Activated B cell treated with CpG ODN at 0.5 μM for 24 hours (primary cell): ENCODE results near the gene SLC25A24. TPM values are rescaled to one million over a fixed set of nuclear protein-coding genes. Genes with fewer than 3 reads are reported as not detected.

Experiments
- ATAC-seq: fragments of 200-7000 bp; cut with Tn5 transposase; one replicate; pipeline ENCODE4 v1.10.0; 2021; ENCODE audit warnings: low read depth, mild to moderate bottlenecking, moderate library complexity
- CTCF ChIA-PET: fragments of 350-600 bp; sonication (Branson Sonifier 250); formaldehyde crosslinking; loops from one replicate; lab custom pipeline; 2021; ENCODE audit warnings: antibody characterized with exemption; lab: Charles Lee
- POLR2A ChIA-PET: fragments of 350-600 bp; sonication (Branson Sonifier 250); formaldehyde crosslinking; loops from one replicate; lab custom pipeline; 2021; ENCODE audit warnings: antibody characterized with exemption; lab: Charles Lee
- DNase-seq: peaks from one replicate; pipeline ENCODE4 v3.0.0; 2022
- H3K27ac Mint-ChIP-seq: one replicate; pipeline ENCODE4 v1.8.0; 2020; ENCODE audit warnings: mixed read lengths
- H3K27me3 Mint-ChIP-seq: one replicate; pipeline ENCODE4 v1.8.0; 2021; ENCODE audit warnings: mixed read lengths
- H3K36me3 Mint-ChIP-seq: one replicate; pipeline ENCODE4 v1.8.0; 2021; ENCODE audit warnings: low read depth, mixed read lengths
- H3K4me1 Mint-ChIP-seq: one replicate; pipeline ENCODE4 v1.8.0; 2021; ENCODE audit warnings: mixed read lengths
- H3K4me3 Mint-ChIP-seq: one replicate; pipeline ENCODE4 v1.8.0; 2020; ENCODE audit warnings: mild to moderate bottlenecking, mixed read lengths
- H3K9me3 Mint-ChIP-seq: one replicate; pipeline ENCODE4 v1.8.0; 2020; ENCODE audit warnings: mixed read lengths
- CTCF ChIP-seq: fragments of 200-600 bp; IDR thresholded peaks from one replicate; pipeline ENCODE4 v1.8.0; 2022; ENCODE audit warnings: antibody characterized with exemption, mild to moderate bottlenecking
- intact Hi-C: fragments of 100-400 bp; cut with micrococcal nuclease; formaldehyde crosslinking; loops from one replicate; pipeline ENCODE4 v1.15.1; 2024
- total RNA-seq: library from RNA; stranded (reverse); gene quantifications from 2 replicates; pipeline ENCODE4 v1.2.3, GENCODE V29; 2022

SLC25A24 gene
- total RNA-seq, 1 donor from 2014 or later = 22.1 TPM

- Mint-ChIP-seq H3K4me3 (no peak overlapping the region), H3K4me1 (no peaks in the 10 kb centered on the region), H3K9me3 (peaks cover 8% of the 10 kb centered on the region), H3K27ac (no peak overlapping the region), H3K36me3 (peaks cover 27% of the 10 kb centered on the region), H3K27me3 (no peaks in the 10 kb centered on the region)
- CTCF ChIA-PET = interaction anchor here (9.0 kb wide), 1 partner anchor 348 kb away, joined by 488 read pairs; no protein-coding TSS in a partner anchor
- ATAC-seq = no peak
- DNase-seq = no peak
- no peak for TF ChIP-seq CTCF
- intact Hi-C loops = no loop called here
- POLR2A ChIA-PET = no interaction called here
Measured at GRCh38 chr1:108130794-108131193, 69.3 kb downstream of the SLC25A24 start.

- ATAC-seq (no peak), DNase-seq (no peak)
- ChIA-PET CTCF (interaction anchor here (0.9 to 9.0 kb wide), 2 partner anchors 166 to 347 kb away, joined by 3 to 488 read pairs; no protein-coding TSS in a partner anchor), POLR2A (no interaction called here)
- H3K4me1 Mint-ChIP-seq = peaks cover 4% of the 10 kb centered on the region
- H3K9me3 Mint-ChIP-seq = peaks cover 8% of the 10 kb centered on the region
- H3K36me3 Mint-ChIP-seq = peaks cover 23% of the 10 kb centered on the region
- H3K27ac Mint-ChIP-seq = no peak overlapping the region
- no peaks in the 10 kb centered on the region for H3K27me3 Mint-ChIP-seq
- intact Hi-C loops = no loop called here
- H3K4me3 Mint-ChIP-seq = no peak overlapping the region
- no peak for TF ChIP-seq CTCF
Measured at GRCh38 chr1:108129999-108130398, 70.1 kb downstream of the SLC25A24 start.

GRCh38 chr1:108125312-108126138, 74.6 kb downstream of the SLC25A24 start:
- CTCF ChIA-PET = interaction anchor here (0.5 to 9.0 kb wide), 27 partner anchors 10 to 586 kb away, joined by 3 to 488 read pairs (median 4); partner anchors contain the start of gene VAV3
- DNase-seq (peak; percentile 42), ATAC-seq (peak; percentile 91)
- Mint-ChIP-seq H3K36me3 (no peaks in the 10 kb centered on the region), H3K27ac (peak overlapping the region; percentile 2), H3K4me3 (no peak overlapping the region), H3K27me3 (no peaks in the 10 kb centered on the region), H3K4me1 (peaks cover 4% of the 10 kb centered on the region), H3K9me3 (no peaks in the 10 kb centered on the region)
- intact Hi-C loops = loop anchor here (1.0 kb wide), 4 partner anchors 160 to 343 kb away; partner anchors contain the start of gene VAV3
- POLR2A ChIA-PET = interaction anchor here (0.7 to 2.0 kb wide), 4 partner anchors 160 to 348 kb away, joined by 3 to 15 read pairs (median 4); partner anchors contain the start of gene VAV3
- TF ChIP-seq CTCF = peak; percentile 97

- CTCF ChIA-PET = interaction anchor here (0.5 to 9.0 kb wide), 27 partner anchors 10 to 585 kb away, joined by 3 to 488 read pairs (median 4); partner anchors contain the start of gene VAV3
- POLR2A ChIA-PET = interaction anchor here (1.1 to 2.0 kb wide), 3 partner anchors 339 to 347 kb away, joined by 4 to 15 read pairs (median 5); no protein-coding TSS in a partner anchor
- DNase-seq (no peak), ATAC-seq (no peak)
- Mint-ChIP-seq H3K36me3 (no peaks in the 10 kb centered on the region), H3K4me3 (no peak overlapping the region), H3K27me3 (no peaks in the 10 kb centered on the region), H3K4me1 (peaks cover 9% of the 10 kb centered on the region), H3K27ac (no peak overlapping the region), H3K9me3 (no peaks in the 10 kb centered on the region)
- no peak for TF ChIP-seq CTCF
- intact Hi-C loops = loop anchor here (1.0 kb wide), 4 partner anchors 159 to 342 kb away; partner anchors contain the start of gene VAV3
Measured at GRCh38 chr1:108124622-108125311, 75.4 kb downstream of the SLC25A24 start.
